DOHH2 (cell line): ENCODE results near the gene CCDC107.

Source experiments
- H3F3A ChIP-seq: fragments of 200-600 bp; sonication (generic), shearing (Covaris generic); 2 replicates; pipeline ENCODE4 v1.6.0; 2016; ENCODE audit warnings: antibody characterized with exemption, mild to moderate bottlenecking; ENCODE audit not compliant: control insufficient read depth, insufficient read depth
- H3K27ac ChIP-seq: fragments of 200-600 bp; sonication (generic); 2 replicates; pipeline ENCODE4 v1.5.1; 2014; ENCODE audit warnings: low read depth, mild to moderate bottlenecking, low read length, moderate library complexity
- H3K27me3 ChIP-seq: fragments of 200-600 bp; sonication (generic); 2 replicates; pipeline ENCODE4 v1.6.1; 2014; ENCODE audit warnings: mild to moderate bottlenecking, low read length, mixed read lengths; ENCODE audit not compliant: control insufficient read depth
- H3K36me3 ChIP-seq: fragments of 200-600 bp; sonication (generic); 2 replicates; pipeline ENCODE4 v1.6.1; 2014; ENCODE audit warnings: mild to moderate bottlenecking, low read length, moderate library complexity, mixed read lengths; ENCODE audit not compliant: control insufficient read depth
- H3K4me1 ChIP-seq: fragments of 200-600 bp; sonication (generic); 2 replicates; pipeline ENCODE4 v1.6.1; 2014; ENCODE audit warnings: mild to moderate bottlenecking, low read length, mixed read lengths; ENCODE audit not compliant: control insufficient read depth
- H3K4me2 ChIP-seq: fragments of 200-600 bp; sonication (generic); 2 replicates; pipeline ENCODE4 v1.6.0; 2014; ENCODE audit warnings: mild to moderate bottlenecking, low read length, moderate library complexity
- H3K4me3 ChIP-seq: fragments of 200-600 bp; sonication (generic); 2 replicates; pipeline ENCODE4 v1.5.1; 2014; ENCODE audit warnings: mild to moderate bottlenecking, low read length, mixed read lengths
- H3K79me2 ChIP-seq: fragments of 200-600 bp; sonication (generic); 2 replicates; pipeline ENCODE4 v1.6.1; 2014; ENCODE audit warnings: mild to moderate bottlenecking, low read length, mixed read lengths; ENCODE audit not compliant: control insufficient read depth
- H3K9me2 ChIP-seq: fragments of 200-600 bp; sonication (generic); replicated peaks from 2 replicates; pipeline ENCODE4 v1.6.1; 2014; ENCODE audit warnings: mild to moderate bottlenecking, low read length, mixed read lengths; ENCODE audit not compliant: control insufficient read depth
- H3K9me3 ChIP-seq: fragments of 200-600 bp; sonication (generic); 2 replicates; pipeline ENCODE4 v1.6.1; 2014; ENCODE audit warnings: antibody characterized with exemption, low read length, mixed read lengths; ENCODE audit not compliant: control insufficient read depth, insufficient read depth
- H4K20me1 ChIP-seq: fragments of 200-600 bp; sonication (generic); 2 replicates; pipeline ENCODE4 v1.6.0; 2014; ENCODE audit warnings: low read depth, mild to moderate bottlenecking, antibody characterized with exemption, low read length, moderate library complexity; ENCODE audit not compliant: control insufficient read depth, insufficient read depth
- CTCF ChIP-seq: fragments of 200-600 bp; sonication (generic); IDR thresholded peaks from one replicate; pipeline ENCODE4 v1.5.1; 2014; ENCODE audit warnings: antibody characterized with exemption, mild to moderate bottlenecking, low read depth, low read length; ENCODE audit not compliant: poor library complexity, severe bottlenecking
- EZH2phosphoT487 ChIP-seq: fragments of 200-600 bp; sonication (generic); IDR thresholded peaks from 2 replicates; pipeline ENCODE4 v1.6.1; 2017; ENCODE audit warnings: borderline replicate concordance, mild to moderate bottlenecking, antibody characterized with exemption, low read length, moderate library complexity, mixed read lengths

The CCDC107 gene

DNA sequence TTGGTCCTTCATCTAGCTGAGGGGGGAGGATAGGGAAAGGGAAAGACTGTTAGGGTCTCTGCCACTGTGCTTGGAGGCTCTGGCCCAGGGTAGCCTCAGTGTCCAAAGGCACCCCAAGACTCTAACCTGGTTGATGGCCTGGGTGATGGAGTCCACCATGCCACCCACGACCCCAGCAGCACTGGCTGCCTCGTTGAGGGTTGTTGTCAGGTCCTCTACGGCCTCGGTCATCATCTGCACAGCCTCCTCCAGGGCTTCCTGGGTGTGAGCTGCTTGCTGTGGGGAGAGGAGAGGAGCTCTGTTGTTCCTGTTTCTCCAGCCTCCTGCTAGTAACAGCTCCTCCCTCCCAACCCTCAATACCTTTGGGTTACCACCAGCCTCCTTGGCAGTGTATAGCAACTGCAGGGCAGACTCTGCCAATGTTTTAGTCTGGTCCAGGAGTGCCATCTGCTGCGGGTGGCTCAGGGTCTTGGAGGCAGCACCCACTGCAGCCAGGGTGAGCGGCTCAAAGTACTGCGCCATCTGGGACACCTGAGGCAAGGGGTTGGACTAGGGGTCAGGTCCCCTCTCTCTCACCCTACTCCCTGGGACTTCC is 47.8 kb downstream of the CCDC107 start:
- Histone ChIP-seq H3K4me1 (no peaks in the 10 kb centered on the region), H3K27ac (no peak overlapping the region), H3K27me3 (no peaks in the 10 kb centered on the region), H3F3A (no peaks in the 10 kb centered on the region), H3K9me3 (no peaks in the 10 kb centered on the region), H3K4me3 (no peak overlapping the region), H3K4me2 (no peak overlapping the region), H3K79me2 (no peaks in the 10 kb centered on the region), H3K36me3 (peaks cover 89% of the 10 kb centered on the region), H4K20me1 (no peaks in the 10 kb centered on the region), H3K9me2 (no peaks in the 10 kb centered on the region)
- TF ChIP-seq CTCF (no peak), EZH2phosphoT487 (no peak)

GRCh38 chr9:35706951-35707350 is 48.9 kb downstream of the CCDC107 start:
- Histone ChIP-seq H3K9me3 (no peaks in the 10 kb centered on the region), H3K9me2 (no peaks in the 10 kb centered on the region), H3K4me1 (no peaks in the 10 kb centered on the region), H3K4me2 (no peak overlapping the region), H3K79me2 (no peaks in the 10 kb centered on the region), H3K27ac (no peak overlapping the region), H3K4me3 (no peak overlapping the region), H3K27me3 (no peaks in the 10 kb centered on the region), H4K20me1 (no peaks in the 10 kb centered on the region), H3F3A (no peaks in the 10 kb centered on the region), H3K36me3 (peaks cover 92% of the 10 kb centered on the region)
- TF ChIP-seq EZH2phosphoT487 (no peak), CTCF (no peak)

- no peaks in the 10 kb centered on the region for H3K4me1 ChIP-seq
- no peaks in the 10 kb centered on the region for H3K9me3 ChIP-seq
- no peaks in the 10 kb centered on the region for H3K9me2 ChIP-seq
- peaks cover 91% of the 10 kb centered on the region for H3K36me3 ChIP-seq
- no peak overlapping the region for H3K27ac ChIP-seq
- H3K4me2 ChIP-seq, result no peak overlapping the region
- TF ChIP-seq CTCF, result no peak
- no peak for TF ChIP-seq EZH2phosphoT487
- no peak overlapping the region for H3K4me3 ChIP-seq
- no peaks in the 10 kb centered on the region for H3F3A ChIP-seq
- no peaks in the 10 kb centered on the region for H3K79me2 ChIP-seq
- no peaks in the 10 kb centered on the region for H4K20me1 ChIP-seq
- H3K27me3 ChIP-seq, result no peaks in the 10 kb centered on the region
Measured at GRCh38 chr9:35708146-35708545, 50.1 kb downstream of the CCDC107 start.
